GM18499 (cell line): Measurements from ENCODE around the gene ARL16.

Source experiments
- ATAC-seq: cut with Tn5 transposase; IDR thresholded peaks from one replicate; pipeline ENCODE4 v1.9.1; 2021; ENCODE audit warnings: moderate number of reproducible peaks; ENCODE audit not compliant: insufficient read depth, unreplicated experiment

ARL16 gene

DNA sequence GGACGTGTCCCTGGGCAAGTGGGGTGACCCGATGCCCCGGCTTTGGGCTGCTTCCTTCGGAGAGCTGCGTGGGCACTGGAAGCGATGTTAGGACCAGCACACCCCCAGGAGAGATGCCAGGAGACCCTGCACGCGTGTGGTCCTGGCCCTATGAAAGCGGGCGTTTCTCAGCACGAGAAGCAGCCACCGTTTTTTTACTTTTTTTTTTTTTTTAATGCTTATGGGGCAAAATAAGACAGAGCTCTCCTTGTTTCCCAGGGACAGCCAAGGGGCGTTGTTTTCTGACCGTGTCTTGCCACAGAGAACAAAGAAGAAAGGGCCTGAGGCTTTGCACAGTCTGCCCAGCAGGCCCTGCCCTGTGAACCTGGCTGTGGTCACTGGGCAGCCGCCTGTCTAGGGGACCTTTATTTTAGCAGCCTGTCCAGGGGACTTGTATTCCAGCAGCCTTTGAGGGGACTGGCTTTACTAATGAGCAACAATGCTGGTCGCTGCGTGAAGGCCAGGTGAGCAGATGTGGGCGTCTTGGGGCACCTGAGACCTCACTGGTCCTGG is 29.5 kb upstream of the ARL16 start:
- ATAC-seq: no peak

DNA sequence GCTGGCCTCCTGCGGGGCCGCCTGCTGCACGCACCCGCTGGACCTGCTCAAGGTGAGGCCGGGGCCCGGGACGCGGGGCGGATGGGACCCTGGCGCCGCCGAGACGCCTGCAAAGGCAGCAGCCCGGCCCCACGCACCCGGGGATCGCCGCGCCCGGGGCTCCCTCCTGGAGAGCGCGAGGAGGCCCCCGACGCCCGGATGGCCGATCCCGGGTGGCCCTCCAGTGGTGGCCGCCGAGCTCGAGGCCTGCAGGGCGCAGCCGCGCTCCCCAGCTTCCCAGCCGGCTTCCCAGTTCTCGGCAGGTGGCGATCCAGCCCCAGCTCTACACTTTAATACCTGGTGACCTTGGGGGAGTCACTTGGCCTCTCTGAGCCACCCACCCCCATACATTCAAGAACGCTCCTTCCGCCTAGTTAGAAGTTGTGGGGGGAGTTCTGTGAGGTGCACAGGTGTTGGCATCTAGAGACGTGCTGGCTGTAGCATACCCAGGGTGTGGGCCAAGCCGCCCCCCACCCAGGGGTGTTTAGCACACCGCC is 28.9 kb upstream of the ARL16 start:
- ATAC-seq: no peak

DNA sequence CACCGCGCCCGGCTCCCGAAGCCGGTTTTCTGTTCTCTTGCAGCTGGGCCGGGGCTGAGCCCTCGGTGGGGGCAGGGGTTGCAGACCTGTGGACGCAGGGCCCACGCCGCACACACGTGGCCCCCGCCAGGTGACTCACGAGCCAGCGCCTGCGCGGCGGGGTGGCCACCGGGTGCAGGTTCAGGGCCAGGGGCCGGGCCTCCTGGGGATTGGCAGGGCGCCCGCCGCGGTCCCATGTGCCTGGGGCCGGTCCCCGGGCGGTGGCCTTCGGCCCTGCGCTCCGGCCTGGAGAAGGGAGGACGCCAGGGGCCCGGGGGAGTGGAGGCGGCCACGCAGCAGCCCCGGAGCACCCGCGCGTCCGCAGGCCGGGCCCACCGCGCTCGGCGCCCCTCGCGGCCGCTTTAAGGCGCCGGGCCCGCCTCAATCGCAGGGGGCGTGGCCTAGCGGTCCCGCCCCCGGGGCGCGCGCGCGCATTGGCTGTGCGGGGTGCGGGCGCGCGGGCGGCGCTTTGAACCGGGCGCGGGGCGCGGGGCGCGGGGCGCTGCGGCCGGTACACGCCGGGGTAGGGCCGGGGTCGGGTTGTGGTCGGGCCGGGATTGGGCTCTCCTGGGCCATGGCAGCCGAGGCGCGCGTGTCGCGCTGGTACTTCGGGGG is 28.3 kb upstream of the ARL16 start, which contains the start of gene SLC25A10:
TSS of gene SLC25A10 (plus strand) at position 471 of the 654 bp plus-strand sequence. CDS start at position 614, 143 bp downstream.
- no peak for ATAC-seq

DNA sequence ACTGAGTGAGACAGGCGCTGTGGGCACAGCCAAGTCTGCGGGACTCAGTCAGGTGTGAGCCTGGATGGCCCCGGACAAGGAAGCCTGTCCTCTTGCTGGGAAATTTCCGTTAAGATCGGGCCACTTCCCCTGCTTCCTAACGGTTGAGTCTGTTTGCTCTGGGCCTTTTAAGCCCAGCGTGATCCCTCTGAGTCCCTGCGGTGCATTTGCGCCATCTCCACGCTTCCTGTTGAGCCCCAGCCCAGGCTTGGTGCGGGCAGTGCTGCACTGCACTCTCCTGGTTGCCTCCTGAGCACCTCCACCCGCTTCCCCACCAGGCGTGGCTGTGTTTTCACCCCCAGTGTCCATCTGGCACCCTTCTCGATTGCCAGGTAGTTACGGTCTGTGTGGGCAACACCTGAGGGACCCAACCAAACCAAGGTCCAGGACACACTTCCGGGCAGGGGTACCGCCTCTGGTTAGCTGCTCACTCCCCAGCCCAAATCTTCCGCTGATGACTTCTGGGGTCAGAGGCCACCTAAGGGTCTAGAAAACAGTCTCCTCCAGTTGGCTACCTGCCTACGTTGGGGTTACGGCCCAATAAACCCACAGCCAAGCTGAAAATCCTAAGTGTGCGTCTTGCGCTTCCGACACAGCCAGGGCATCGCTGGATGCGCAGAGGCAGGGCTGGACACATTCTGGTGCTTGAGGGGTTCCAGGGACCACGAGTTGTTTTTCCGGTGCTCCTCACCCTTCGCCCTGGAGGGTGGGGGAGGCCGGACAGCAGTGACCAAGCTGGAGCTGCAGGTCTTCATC is 27.1 kb upstream of the ARL16 start:
- ATAC-seq: no peak

DNA sequence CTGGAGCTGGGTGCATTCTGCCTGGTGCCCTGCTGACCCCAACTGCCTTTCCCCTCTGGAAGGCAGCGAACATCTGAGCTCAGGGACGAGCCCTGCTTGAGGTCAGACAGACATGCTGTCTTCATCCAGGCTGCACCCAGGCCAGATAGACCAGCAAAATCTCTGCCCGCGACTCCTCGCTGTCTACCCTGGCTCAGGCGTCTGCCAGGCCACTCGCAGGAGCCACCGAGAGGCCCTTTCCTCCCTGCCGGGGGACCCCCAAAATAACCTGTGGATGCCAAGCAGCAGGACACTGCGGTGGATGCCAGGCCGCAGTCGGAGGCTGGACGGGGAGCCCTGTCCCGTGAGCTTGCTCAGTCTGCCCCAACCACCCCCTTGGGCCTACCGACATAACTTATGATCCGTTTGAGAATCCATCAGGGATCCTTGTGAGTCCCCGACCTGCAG is 25.2 kb upstream of the ARL16 start:
- no peak for ATAC-seq

DNA sequence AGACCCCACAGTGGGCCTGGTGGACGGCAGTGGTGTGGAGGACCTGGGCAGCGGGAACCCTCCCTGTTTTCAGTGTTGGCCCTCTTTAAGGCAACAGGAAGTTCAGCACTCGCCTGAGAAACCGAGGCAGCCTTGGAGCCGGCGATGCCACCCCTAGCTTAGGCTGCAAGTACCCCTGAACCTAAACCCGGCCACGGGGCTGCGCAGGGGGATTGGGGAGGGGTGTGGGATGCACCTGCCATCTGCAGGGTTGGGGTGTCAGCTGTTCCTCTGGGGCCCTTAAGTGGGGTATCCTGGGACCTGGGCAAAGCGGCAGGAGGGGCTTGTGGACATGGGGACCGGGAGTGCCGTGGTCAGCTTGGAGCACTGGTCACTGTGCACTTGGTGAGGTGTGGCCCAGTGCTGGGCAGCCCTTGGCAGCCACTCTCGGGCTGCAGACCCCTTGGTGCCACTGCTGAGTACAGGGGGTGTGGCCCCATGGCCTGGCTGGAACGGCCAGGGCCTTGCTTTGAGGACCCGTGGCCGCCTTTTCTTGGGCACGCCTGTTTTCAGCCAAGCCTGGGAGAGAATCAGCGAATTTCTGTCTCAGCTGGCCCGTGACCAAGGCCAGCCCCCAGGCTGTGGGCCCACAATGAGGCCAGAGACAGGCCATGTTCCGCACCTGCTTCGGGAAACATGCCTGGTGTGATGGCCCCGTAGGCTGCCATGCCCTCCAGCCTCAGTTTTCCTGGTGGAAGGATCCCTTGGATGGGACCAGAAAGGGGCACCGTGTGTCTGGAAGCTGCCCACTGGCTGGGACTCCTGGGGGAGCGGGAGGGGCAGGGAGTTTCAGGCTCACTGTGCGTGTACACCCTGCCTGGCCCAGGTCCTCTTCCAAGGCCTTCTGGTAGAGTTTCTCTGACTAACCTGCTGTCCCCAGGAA is 24.4 kb upstream of the ARL16 start:
- no peak for ATAC-seq

DNA sequence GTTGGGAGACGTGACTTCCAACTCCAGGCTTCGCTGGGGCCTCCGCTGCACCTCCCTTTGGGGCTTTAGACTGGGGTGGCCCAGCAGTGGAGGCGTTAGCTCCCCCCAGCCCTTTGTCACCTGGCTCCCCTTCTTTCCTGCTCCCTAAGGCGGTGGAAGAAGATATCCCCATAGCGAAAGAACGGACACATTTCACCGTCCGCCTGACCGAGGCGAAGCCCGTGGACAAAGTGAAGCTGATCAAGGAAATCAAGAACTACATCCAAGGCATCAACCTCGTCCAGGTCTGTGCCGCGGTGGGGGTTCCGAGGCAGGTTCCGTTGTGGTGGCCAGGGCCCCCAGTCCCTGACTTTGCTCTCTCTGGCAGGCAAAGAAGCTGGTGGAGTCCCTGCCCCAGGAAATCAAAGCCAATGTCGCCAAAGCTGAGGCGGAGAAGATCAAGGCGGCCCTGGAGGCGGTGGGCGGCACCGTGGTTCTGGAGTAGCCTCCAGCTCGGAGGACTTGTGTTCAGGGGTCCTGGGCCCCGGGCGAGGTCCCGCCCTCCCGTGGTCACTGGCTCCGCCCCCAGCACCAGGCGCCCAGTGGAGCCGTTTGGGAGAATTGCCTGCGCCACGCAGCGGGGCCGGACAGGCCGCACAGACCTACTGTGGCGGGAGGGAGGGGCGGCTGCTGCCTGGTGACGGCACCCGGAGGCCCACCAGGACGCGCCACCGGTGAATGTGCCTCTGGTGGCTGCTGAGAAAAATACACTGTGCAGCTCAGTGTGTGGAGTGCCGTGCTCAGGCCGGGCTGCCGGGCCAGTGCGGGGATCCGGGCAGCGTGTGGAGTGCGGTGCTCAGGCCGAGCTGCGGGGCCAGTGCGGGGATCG is 23.4 kb upstream of the ARL16 start:
- ATAC-seq: no peak

DNA sequence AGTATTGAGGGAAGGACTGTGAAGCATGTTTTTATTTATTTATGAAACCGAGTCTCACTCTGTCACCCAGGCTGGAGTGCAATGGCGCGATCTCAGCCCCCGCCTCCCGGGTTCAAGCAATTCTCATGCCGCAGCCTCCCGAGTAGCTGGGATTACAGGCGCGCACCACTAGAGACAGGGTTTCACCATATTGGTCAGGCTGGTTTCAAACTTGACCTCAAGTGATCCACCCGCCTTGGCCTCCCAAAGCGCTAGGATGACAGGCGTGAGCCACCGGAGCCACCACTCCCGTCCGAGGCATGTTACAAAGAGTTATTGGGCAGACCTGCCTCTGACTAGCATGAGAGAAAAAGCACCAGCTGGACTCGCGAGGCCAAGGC is 22.6 kb upstream of the ARL16 start:
- ATAC-seq: no peak

DNA sequence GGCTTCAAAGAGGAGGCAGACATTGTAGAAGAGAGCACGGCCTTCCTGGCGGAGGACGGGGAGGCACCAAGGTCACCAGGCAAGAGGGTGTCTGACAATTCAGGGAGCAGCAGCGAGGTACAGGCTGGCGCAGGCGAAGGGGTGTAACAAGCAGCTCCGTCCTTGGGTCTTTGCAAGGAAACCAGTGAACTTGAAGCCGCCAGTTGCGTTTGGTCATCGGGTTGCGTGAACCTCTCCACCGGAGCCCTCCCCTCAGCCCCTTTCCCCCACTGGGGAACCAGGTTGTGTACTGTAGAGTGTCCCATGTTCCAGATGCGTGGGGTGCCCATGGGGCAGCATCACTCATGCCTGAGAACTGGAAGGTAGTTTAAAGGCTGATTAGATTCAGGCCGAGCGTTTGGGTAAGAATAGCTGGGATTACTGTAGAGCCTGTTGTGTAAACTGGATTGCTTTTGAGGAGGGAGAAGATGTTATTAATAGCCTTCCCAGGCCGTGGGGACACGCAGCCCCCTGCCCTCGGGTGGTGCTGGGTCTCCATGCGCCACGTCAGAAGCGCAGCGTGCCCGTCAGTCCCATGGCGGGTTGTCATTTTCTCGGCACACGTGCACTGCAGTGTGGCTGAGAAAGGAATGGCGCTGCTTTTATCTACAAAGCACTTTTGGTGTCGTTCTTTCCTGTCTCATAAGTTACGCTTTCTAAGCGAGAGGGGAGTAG is 22.1 kb upstream of the ARL16 start:
- ATAC-seq: no peak

DNA sequence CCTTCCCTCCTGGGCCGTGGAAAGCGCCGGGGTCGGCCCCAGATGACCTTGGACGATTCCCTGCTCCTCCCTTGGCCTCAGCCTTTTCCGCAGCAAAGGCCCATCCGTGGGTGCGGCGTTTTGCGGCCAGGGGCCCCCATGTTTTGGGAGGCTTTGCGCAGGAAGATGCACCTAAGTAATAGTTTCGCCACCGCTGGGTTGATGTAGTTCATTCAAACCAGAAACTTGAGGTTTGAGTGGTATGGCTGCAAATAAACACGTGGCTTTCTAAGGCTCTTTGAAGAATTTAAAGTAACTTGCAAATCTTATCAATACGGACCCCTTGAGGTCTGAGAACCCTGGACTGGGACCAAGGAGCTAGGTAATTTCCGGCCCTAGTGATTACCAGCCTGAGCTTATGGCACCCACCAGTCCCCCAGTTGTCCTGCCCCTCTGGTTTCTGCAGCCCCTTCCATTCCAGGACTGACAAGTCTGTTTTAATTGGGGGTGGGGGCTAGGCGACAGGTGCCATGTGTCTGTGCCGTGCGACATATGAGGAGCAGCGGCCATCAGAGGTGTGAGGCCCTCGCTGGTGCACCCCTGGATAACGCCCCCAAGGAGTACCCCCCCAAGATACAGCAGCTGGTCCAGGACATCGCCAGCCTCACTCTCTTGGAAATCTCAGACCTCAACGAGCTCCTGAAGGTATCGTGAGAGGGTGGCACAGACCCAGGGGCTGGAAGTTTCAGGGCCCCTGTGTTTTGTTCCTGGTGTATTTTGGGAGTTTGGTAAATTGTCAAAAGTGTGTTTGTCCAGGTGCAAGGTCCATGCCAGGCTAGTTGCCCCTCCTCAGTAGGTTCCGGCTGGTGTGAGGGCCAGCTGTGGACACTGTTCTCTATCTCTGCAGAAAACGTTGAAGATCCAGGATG is 20.4 kb upstream of the ARL16 start:
- peak; percentile 5 for ATAC-seq

DNA sequence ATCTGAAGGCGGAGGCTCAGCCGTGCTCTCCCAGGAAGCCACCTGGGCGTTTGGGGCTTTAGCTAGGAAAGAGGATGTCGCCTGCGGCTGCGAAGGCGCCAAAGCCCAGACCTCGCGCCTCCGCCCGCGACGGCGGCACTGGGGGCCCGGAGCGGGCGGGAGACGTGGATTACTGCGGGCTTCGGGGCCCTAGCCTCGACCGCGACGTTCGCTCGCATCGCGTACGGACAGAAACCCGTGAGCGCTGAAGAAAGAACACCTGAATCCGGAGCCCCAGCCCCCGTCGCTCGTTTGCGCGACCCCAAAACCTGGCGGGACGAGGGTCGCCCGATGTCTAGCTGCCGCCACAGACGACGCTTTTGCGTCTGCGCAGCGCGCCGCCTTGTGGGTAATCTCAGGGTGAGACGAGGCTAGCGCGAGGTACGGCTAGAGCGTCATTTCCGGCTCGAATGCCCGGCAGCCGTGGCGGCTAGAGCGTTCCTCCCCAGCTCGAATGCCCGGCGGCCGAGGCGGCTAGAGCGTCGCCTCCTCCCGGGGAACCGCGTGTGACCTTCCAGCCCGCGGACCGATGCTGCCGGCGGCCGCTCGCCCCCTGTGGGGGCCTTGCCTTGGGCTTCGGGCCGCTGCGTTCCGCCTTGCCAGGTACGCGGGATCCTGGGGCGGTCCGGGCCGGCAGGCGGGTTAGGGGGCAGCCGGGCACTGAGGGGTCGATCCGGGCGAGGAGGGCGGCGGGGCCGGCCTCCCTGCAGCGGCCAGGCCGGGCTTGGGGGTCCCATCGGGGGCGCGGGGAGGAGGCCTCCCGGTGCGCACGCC is 19.5 kb upstream of the ARL16 start, which contains the start of gene MRPL12:
TSS of gene MRPL12 (plus strand) at position 434 of the 813 bp plus-strand sequence. CDS start at position 569, 135 bp downstream.
- ATAC-seq: peak; percentile 44

DNA sequence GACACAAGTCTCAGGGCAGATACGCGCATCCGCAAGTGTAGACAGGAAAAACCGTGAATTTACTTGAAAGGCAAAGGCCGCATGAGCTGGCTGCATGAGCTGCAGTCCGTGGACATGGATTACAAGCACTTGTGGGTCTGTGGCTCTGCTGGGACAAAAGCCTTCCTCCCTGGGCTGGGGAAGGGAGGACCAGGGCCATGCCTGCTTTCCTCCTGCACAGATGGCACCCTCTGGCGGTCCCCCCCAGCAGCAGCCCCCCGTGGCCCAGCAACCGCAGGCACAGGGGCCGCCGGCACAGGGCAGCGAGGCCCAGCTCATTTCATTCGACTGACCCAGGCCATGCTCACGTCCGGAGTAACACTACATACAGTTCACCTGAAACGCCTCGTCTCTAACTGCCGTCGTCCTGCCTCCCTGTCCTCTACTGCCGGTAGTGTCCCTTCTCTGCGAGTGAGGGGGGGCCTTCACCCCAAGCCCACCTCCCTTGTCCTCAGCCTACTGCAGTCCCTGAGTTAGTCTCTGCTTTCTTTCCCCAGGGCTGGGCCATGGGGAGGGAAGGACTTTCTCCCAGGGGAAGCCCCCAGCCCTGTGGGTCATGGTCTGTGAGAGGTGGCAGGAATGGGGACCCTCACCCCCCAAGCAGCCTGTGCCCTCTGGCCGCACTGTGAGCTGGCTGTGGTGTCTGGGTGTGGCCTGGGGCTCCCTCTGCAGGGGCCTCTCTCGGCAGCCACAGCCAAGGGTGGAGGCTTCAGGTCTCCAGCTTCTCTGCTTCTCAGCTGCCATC is 17.9 kb upstream of the ARL16 start:
- ATAC-seq: no peak

DNA sequence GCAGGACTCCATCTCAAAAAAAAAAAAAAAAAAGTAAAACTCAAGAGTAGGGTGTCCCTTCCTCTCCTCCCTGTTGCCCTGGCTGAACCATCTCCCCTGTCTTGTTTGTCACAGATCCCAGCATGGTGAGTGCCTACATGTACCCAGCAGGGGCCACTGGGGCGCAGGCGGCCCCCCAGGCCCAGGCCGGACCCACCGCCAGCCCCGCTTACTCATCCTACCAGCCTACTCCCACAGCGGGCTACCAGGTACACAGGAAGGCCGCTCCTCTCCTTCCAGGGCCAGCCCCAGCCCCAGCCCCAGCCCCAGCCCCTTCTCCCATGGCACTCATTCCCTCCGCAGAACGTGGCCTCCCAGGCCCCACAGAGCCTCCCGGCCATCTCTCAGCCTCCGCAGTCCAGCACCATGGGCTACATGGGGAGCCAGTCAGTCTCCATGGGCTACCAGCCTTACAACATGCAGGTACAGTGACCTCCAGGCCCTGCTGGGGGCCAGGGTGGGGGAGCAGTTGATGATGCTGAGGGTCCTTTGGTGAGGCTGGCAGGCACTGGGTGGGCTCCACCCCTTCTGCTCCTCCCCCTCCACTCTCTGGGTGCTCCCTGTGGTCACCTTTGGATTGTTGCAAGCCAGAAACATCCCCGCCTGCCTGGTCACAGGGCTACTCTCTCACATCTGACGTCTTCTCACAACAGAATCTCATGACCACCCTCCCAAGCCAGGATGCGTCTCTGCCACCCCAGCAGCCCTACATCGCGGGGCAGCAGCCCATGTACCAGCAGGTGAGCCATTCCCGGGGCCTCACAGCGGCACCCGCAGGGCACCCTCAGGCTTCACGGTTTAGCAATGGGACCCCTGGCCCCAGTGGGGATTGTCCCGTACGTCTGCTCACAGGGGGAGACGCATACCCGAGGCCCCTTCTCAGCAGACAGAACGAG is 17.0 kb upstream of the ARL16 start:
- ATAC-seq: no peak

DNA sequence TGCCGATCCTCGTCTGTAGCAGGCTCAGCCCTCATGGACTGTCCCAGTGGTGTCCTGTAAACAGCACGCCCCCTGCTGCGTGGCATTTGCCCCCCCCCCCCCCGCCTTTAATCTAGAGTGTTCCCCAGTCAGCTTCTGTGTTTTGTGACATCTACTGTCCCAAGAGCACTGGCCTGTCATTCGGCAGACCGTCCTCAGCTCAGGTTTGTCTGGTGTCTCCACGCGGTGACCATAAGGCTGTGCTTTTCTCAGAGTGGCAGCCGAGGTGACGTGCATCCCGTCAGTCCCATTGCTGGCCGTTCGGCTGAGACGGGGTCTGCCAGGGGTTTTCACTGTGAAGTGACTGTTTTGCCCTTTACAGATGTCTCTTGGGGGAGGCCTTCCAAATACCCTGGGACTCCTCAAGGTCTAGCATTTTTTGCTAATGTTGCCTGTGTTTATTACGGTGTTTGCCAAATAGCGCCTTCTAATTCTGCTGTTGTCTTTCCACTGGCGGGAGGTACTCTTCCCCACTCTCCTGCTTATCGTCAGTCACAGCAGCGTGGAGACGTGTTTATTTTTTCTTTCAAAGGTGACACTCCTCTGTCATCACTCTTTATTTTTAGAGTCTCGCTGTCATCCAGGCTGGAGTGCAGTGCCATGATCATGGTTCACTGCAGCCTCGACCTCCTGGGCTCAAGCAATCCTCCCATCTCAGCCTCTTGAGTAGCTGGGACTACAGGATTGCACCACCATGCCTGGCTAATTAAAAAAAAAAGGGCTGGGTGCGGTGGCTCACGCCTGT is 13.9 kb upstream of the ARL16 start:
- ATAC-seq: no peak
